NK-92 (cell line): Measurements from ENCODE around the gene MAD1L1.

Experiments used
- DNase-seq: peaks from one replicate; lab custom pipeline; 2025; ENCODE audit not compliant: unreplicated experiment; lab: John Stamatoyannopoulos, UW

The MAD1L1 gene

DNA sequence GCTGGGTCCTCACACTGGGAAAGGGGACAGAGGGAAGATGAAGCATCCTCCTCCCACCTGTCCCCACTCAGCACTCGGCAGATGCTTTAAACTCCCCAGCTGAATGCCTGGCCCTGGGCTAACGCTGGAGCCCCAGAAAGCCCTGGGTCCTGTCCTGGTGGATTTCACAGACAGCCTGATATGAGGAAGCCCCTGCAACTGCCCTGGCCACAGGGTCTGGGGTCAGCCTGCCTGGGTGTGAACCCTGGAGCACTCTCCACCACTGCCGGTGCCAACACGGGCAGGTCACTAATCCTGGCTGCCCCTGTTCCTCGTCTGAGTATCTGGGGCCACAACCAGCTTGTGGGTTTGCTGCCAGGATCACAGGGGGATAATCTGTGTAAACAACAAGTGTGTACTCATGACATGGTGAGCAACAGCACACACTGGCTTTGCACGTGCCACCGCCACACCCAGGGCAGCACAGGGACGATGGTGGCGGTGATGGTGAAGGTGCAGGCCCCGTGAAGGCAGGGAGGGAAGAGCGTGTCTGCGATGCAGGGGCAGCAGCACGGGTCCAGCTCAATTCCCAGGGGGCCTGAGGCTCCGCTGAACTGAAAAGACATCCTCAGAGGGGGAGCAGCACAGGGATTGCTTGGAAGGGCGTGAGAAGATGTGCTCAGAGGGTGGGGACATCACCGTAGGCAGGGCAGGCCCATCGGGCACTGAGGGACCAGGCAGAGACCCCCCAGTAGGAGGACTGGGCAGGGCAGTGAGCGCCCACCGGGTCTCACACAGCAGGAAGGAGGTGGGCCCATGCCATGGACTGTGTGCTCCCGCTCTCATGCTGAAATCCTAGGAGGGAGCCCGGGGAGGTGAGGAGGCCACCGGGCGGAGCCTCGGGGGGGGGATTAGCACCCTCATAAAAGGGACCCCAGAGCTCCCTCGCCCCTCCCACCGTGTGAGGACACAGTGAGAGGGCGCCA lies 238.7 kb downstream of the MAD1L1 start:
- no peak for DNase-seq

DNA sequence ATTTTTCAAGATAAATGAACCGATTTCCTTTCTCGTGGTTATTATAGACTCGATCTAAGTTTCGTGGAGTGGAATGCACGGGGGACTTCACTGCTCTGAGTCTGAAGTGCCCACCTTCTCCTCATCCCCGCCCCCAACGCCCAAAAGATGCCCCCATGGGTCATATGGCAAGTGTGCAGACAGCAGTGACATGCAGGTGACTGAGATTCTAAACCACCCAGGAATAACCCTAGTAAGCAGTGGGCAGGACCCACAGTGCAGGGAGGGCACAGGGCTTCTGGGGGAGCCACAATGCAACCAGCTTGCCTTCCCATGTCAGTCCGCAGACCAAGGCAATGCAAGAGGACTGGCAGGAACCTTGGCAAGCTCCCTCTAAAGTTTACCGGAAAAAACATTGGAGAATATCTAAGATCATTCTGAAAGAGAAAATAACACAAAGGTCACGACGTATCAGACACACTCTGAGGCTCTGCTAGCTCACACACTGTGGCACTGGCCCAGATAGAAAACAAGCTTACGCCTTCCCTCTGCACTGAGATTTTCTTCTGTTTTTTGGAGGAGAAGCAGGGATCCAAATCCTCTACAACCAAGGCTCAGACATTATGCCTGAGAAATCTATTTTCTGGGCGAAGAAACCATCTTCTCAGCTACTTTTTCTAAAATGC lies 239.6 kb downstream of the MAD1L1 start:
- no peak for DNase-seq

- no peak for DNase-seq
Observed at GRCh38 chr7:1992554-1992953, 240.2 kb downstream of the MAD1L1 start.

DNA sequence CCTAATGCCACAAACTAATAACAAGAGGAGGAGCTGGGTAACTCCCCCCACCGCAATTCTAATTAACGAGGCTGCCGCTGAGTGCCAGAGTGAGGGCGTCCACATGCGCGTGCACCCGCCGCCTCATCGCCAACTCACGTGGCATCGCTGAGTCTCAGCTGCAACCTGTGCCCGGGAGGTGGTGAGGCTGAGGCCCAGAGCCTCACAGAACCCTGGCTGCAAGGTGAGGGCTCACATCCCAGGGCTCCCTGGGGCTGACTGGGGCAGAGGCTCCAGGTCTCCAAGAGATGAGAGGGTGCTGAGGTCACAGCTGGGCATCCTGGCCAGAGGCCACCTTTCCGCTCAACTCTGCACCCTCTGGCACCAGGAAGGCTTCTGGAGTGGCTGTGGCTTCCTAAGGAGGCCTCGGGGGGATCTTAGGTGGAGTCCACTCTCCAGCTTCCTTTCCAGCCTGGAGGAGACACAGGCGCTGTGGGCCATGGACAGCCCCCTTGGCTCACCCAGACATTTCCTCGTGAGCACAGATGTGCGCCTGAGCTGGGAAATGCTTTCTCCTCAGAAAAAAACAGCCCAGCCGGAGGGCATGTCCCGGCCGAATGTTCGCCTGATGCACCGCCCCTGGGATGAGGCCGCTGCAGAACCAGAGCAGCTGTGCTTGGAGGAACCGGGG lies 242.6 kb downstream of the MAD1L1 start:
- no peak for DNase-seq

- DNase-seq = no peak
Observed at GRCh38 chr7:1989049-1989860, 243.5 kb downstream of the MAD1L1 start.

DNA sequence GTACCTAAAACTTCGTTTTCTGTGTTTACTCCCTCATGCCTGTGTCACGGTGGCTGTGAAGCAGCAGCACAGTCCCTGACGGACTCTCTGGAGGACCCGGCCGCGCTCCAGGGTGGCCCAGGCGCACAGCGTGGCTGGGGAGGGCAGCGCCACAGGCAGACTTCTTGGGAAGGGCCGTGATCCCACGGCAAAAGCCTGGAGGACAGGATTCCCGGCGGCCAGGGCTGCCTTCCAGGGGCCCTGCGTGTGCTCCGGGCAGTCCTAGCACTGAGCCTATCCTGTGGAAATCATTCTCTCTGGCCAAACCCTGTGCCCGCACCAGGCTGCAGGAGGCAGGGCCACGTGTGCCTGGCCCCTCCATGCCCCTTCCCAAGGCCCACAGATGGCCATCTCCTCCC lies 244.2 kb downstream of the MAD1L1 start:
- DNase-seq = no peak

DNA sequence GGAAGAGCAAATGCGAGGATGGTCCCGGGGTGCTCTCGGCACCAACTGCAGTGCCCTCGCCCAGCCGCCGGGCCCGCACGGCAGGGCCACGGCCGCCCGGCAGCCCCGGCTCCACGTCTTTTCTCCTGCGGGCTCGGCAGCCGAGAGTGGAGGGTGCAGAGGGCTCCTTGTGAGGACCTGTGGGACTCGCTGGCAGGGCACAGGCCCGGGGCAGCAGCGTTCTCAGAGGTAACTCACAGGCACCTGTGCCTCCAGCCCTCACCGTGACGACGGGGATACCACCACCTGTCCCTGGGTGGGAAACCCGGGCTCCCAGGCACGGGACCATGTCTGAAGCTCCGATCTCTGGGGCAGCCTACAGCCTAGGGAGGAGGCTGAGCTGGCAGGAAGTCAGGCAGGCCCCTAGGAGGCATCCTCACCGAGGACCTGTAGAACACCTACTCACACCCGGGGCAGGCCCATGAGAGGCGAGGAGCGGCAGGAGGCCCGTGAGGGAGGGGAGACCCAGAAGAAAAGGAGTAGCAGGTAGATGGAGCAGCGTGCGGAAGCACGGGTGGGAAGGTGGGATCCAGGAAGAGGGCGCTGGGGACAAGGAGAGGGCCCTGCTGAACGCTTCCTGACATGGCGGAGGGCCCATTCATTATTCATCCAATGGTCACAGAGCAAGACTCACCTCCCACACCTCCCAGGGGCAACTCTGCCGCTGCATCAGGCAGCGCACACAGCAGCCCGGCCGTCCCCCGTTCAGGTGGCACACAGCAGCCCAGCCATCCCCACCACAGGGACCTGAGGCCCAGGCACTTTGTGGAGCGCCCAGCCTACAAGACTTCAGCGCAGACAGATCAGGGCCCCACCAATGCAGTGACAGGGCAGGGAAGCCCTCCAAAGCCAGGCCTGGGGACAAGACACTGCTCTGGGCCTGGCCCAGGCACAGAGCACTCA lies 244.9 kb downstream of the MAD1L1 start:
- DNase-seq = no peak

GRCh38 chr7:1987084-1987535 lies 245.6 kb downstream of the MAD1L1 start:
- no peak for DNase-seq

DNA sequence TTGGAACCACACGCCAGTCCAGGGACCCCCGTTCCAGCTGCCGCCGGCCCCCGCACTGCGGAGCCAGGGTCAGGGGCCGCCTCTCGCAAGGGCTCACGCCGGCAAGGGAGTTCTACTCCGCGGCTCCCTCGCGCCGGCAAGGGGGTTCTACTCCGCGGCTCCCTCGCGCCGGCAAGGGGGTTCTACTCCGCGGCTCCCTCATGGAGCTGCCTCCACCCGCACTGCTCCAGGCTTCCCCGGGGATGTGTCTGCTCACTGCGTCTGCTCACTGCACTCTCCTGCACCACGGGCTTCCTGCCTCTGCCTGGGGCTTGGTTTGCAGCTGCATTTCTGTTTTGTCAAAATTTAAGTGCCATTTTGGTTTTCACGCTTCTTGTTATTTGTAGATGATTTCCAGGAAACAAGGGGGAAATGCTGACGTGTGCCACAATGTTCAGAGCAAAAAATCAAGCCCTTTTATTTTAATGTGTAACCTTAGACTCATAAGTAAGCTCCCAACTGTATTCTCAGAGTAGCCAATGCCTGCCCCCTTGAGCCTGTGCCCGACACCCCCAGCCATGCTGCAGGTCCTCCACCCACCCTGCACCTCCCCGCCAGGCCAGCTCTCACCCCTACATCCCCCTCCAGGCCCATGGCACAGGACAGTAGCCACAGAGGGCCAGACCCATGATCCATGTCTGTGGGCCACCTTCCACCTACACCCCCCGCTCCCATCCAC lies 246.2 kb downstream of the MAD1L1 start:
- no peak for DNase-seq

DNA sequence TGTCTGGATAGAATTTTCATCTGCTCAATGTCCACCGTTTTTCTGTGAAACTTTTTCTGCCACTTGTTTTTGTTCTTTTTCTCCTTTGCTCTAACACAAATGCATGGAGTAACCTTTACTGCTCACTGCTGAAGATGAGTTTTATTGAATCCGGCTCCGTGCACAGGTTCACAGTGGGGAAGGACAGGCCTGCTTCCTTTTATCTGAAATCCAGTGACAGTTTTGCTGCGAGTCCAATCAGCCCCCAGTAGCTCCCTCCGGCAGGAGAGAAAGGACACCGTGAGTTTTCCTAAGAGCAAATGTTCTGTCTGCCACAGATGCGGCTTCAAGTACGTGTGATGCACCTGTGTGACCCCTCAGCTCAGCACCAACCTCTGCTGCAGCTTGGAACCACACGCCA lies 246.8 kb downstream of the MAD1L1 start:
- DNase-seq = no peak

GRCh38 chr7:1985042-1985441 lies 247.7 kb downstream of the MAD1L1 start:
- no peak for DNase-seq

GRCh38 chr7:1981878-1982230 lies 250.9 kb downstream of the MAD1L1 start:
- no peak for DNase-seq

GRCh38 chr7:1981201-1981877 lies 251.4 kb downstream of the MAD1L1 start:
- no peak for DNase-seq

GRCh38 chr7:1979591-1980560 lies 252.9 kb downstream of the MAD1L1 start:
- DNase-seq = no peak

- no peak for DNase-seq
Observed at GRCh38 chr7:1978656-1979590, 253.8 kb downstream of the MAD1L1 start.

DNA sequence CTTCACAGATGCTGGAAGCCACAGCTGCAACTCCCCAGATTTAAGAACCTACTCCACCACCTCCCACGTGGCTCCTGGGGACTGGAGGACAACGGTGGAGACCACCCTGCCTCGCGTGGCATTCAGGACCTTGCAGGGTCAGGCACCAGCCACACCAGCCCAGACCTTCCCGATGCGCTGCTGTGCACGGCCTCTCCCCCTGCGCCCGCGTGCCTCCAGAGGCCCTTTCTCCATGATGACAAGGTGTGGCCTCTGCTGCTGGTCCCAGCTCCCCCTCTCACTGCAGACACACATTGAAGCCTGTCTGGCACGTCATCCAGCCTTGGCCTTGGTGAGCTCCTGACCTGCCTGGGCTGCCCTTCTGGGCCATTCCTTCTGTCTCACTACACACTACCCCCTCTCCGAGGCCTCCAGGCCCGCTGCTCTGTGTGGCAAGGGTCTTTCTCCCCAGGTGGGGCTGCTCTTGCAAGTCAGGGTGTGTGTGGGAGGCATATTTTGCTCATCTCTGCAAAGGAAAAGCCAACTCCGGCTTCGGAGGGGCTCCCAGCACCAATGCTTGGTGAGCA lies 254.8 kb downstream of the MAD1L1 start:
- no peak for DNase-seq
